ENCODE results near the gene PRAMEF13.
"Not testable (repeated sequence)": the region's sequence is repeated elsewhere in the genome, so short reads cannot be mapped to it uniquely, and the experiment has no call there.

The PRAMEF13 gene

GRCh38 chr1:13155909-13156308 is 45.3 kb downstream of the PRAMEF13 start, which contains the start of gene PRAMEF26:
PRAMEF26 (minus strand) TSS chr1:13156009; CDS start chr1:13153095, 2,914 bp downstream.
- not testable (repeated sequence) for TF ChIP-seq FOXP2 (optimal IDR thresholded peaks at IDR 0.05; ENCODE audit: borderline replicate concordance, extremely low read depth, extremely low read length, insufficient read depth); SIN3A (IDR thresholded peaks at IDR 0.05; ENCODE audit: borderline replicate concordance, insufficient read depth, low read length); POLR2AphosphoS5 (IDR thresholded peaks at IDR 0.05; ENCODE audit: low read depth, low read length)

All from PFSK-1 (cell line).